Fibroblast of lung (primary cell): Measurements from ENCODE around the gene GRB2.

Source experiments
- EZH2 ChIP-seq: IDR thresholded peaks from 2 replicates; pipeline ENCODE4 v1.5.1; 2012; ENCODE audit warnings: low read length, control low read depth, mild to moderate bottlenecking; ENCODE audit errors: missing control alignments
- TF ChIP-seq, protein P1 (sequence below), 2 donors: IDR thresholded peaks in 1 of 2; conservative IDR thresholded peaks in 1 of 2; 1 replicate in 1 of 2; 2 replicates in 1 of 2; pipeline ENCODE4 v1.5.1; 2011 to 2012; ENCODE audit warnings: low read length in 2 of 2, control low read depth in 1 of 2, inconsistent platforms in 1 of 2, low read depth in 1 of 2, mild to moderate bottlenecking in 1 of 2

DNA sequence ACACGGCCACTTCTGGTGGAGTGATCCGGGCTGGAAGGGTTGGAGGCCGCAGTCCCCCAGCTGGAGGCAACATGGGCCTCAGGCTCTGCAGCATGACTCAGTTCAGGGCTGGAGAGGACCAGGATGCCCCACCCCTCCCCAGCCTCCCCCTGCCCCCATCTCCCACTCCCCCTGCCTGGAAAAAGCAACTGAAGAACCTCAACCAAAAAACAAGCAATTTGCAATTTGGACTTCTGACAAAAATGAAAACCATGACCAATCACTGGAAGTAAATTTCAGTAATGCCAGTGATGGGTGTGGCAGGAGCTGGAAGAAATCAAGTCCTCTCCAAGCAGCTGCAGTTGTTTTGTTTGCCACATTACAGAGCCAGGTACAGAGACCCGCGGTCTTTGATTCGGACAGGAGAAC is 127.8 kb downstream of the GRB2 start:
- TF ChIP-seq, protein P1, sequence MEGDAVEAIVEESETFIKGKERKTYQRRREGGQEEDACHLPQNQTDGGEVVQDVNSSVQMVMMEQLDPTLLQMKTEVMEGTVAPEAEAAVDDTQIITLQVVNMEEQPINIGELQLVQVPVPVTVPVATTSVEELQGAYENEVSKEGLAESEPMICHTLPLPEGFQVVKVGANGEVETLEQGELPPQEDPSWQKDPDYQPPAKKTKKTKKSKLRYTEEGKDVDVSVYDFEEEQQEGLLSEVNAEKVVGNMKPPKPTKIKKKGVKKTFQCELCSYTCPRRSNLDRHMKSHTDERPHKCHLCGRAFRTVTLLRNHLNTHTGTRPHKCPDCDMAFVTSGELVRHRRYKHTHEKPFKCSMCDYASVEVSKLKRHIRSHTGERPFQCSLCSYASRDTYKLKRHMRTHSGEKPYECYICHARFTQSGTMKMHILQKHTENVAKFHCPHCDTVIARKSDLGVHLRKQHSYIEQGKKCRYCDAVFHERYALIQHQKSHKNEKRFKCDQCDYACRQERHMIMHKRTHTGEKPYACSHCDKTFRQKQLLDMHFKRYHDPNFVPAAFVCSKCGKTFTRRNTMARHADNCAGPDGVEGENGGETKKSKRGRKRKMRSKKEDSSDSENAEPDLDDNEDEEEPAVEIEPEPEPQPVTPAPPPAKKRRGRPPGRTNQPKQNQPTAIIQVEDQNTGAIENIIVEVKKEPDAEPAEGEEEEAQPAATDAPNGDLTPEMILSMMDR (conservative IDR thresholded peaks at IDR 0.05 in 1 of 2, IDR thresholded peaks at IDR 0.05 in 1 of 2; ENCODE audit: low read depth in 1 of 2, low read length in 2 of 2), result no peak
- TF ChIP-seq EZH2, result no peak
